Measurements from ENCODE around the gene OXTR. TPM values are rescaled to one million over a fixed set of nuclear protein-coding genes. Genes with fewer than 3 reads are reported as not detected.

The OXTR gene
- total and polyA plus RNA-seq, 5 experiments from 2014 or later, result 0.18 to 0.58 TPM; not detected in 3

GRCh38 chr3:8712045-8712907 lies 57.1 kb downstream of the OXTR start:
- H3K36me3 Mint-ChIP-seq, result peaks cover 0 to 10% (median 0%) of the 10 kb centered on the region in 3 donors
- no peak for DNase-seq
- H3K27me3 Mint-ChIP-seq, result peaks cover 1 to 29% (median 5%) of the 10 kb centered on the region in 5 donors
- no peaks in the 10 kb centered on the region for H3K4me1 Mint-ChIP-seq
- POLR2A ChIA-PET, result no interaction called here
- no peak overlapping the region for H3K4me3 Mint-ChIP-seq
- no peak for ATAC-seq
- H3K9me3 Mint-ChIP-seq, result peaks cover 0 to 9% (median 3%) of the 10 kb centered on the region in 9 donors
- no peak overlapping the region for H3K27ac Mint-ChIP-seq

GRCh38 chr3:8709801-8710507 lies 59.5 kb downstream of the OXTR start:
- Mint-ChIP-seq H3K27ac (peak overlapping the region in 1 of 10 donors; percentile 21), H3K9me3 (peaks cover 0 to 13% (median 5%) of the 10 kb centered on the region in 9 donors), H3K4me3 (no peak overlapping the region), H3K36me3 (peaks cover 0 to 2% (median 0%) of the 10 kb centered on the region in 3 donors), H3K4me1 (no peaks in the 10 kb centered on the region), H3K27me3 (peaks cover 0 to 18% (median 8%) of the 10 kb centered on the region in 5 donors)
- DNase-seq (no peak), ATAC-seq (no peak)
- POLR2A ChIA-PET, result no interaction called here

GRCh38 chr3:8709287-8709686 lies 60.1 kb downstream of the OXTR start:
- H3K9me3 Mint-ChIP-seq, result peaks cover 0 to 20% (median 10%) of the 10 kb centered on the region in 9 donors

GRCh38 chr3:8705575-8705974 lies 63.8 kb downstream of the OXTR start:
- Mint-ChIP-seq H3K27me3 (peaks cover 0 to 14% (median 2%) of the 10 kb centered on the region in 5 donors), H3K27ac (no peak overlapping the region), H3K9me3 (peaks cover 0 to 35% (median 13%) of the 10 kb centered on the region in 9 donors), H3K4me1 (no peaks in the 10 kb centered on the region), H3K36me3 (peaks cover 0 to 3% (median 0%) of the 10 kb centered on the region in 3 donors), H3K4me3 (no peak overlapping the region)
- no peak for ATAC-seq
- no peak for DNase-seq
- POLR2A ChIA-PET, result no interaction called here

More at GRCh38 chr3:8709287-8709686, 60.1 kb downstream of the OXTR start:
- DNase-seq (no peak), ATAC-seq (no peak)
- Mint-ChIP-seq H3K27ac (no peak overlapping the region), H3K36me3 (peaks cover 0 to 3% (median 0%) of the 10 kb centered on the region in 3 donors), H3K4me3 (no peak overlapping the region), H3K4me1 (no peaks in the 10 kb centered on the region), H3K27me3 (peaks cover 0 to 14% (median 3%) of the 10 kb centered on the region in 5 donors)
- POLR2A ChIA-PET, result no interaction called here

GRCh38 chr3:8702560-8702959 lies 66.9 kb downstream of the OXTR start:
- H3K36me3 Mint-ChIP-seq, result peaks cover 0 to 3% (median 0%) of the 10 kb centered on the region in 3 donors
- POLR2A ChIA-PET, result no interaction called here
- H3K4me3 Mint-ChIP-seq, result no peak overlapping the region
- peaks cover 0 to 2% (median 0%) of the 10 kb centered on the region in 5 donors for H3K27me3 Mint-ChIP-seq
- DNase-seq, result no peak
- ATAC-seq, result no peak
- H3K9me3 Mint-ChIP-seq, result peaks cover 0 to 42% (median 13%) of the 10 kb centered on the region in 9 donors
- no peaks in the 10 kb centered on the region for H3K4me1 Mint-ChIP-seq
- no peak overlapping the region for H3K27ac Mint-ChIP-seq

Other genes with a start within 250 kb of the OXTR start
- gene SSUH2, start 124.8 kb downstream of the OXTR start, total RNA-seq, result not detected
- gene SSUH2, start 124.8 kb downstream of the OXTR start, polyA plus RNA-seq, result not detected
- gene CAV3, start 35.8 kb downstream of the OXTR start, total RNA-seq, result not detected
- gene CAV3, start 35.8 kb downstream of the OXTR start, polyA plus RNA-seq, result not detected
- 10 to 100 TPM; 17.7 to 18.0 TPM for gene RAD18, start 193.9 kb upstream of the OXTR start, total RNA-seq
- 10 to 100 TPM in 2 of 3 donors, 1 to 10 TPM in 1; 7.8 to 14.6 (median 12.5) TPM for gene RAD18, start 193.9 kb upstream of the OXTR start, polyA plus RNA-seq

All from naive thymus-derived CD8-positive, alpha-beta T cell (primary cell).